H1 (cell line): ENCODE measurements around the gene GDPD4. TPM values are rescaled to one million over a fixed set of nuclear protein-coding genes. Genes with fewer than 3 reads are reported as not detected.

Experiments
- CTCF ChIA-PET: fragments of 300-600 bp; sonication (Branson Sonifier 250); formaldehyde crosslinking; loops from one replicate; lab custom pipeline; 2021; ENCODE audit not compliant: partially characterized antibody; lab: Charles Lee
- POLR2A ChIA-PET: fragments of 300-600 bp; sonication (Branson Sonifier 250); formaldehyde crosslinking; loops from one replicate; lab custom pipeline; 2021; ENCODE audit warnings: inconsistent platforms; ENCODE audit not compliant: partially characterized antibody; lab: Charles Lee
- DNase-seq, 2 experiments: peaks; one replicate each; pipeline versions ENCODE4 v3.0.0 to v3.0.0-alpha.2; 2010 to 2022; ENCODE audit warnings: low spot score in 2 of 2, low read depth in 1 of 2, mixed read lengths in 1 of 2
- FAIRE-seq: peaks from 2 replicates; lab custom pipeline; 2011; peaks lifted over from hg19 to GRCh38; lab: Jason Lieb, UNC
- H2AFZ ChIP-seq: 2 replicates; pipeline ENCODE4 v1.8.1; 2012; ENCODE audit warnings: low read length, inconsistent platforms
- H2AK5ac ChIP-seq: 2 replicates; pipeline ENCODE4 v1.6.1; 2013; ENCODE audit warnings: low read depth, low read length
- H2BK120ac ChIP-seq: replicated peaks from 2 replicates; pipeline ENCODE3; 2013; ENCODE audit warnings: low read depth, low read length, inconsistent platforms
- H2BK12ac ChIP-seq: 2 replicates; pipeline ENCODE4 v1.6.1; 2013; ENCODE audit warnings: low read depth, low read length
- H2BK15ac ChIP-seq: 2 replicates; pipeline ENCODE4 v1.6.1; 2013; ENCODE audit warnings: low read length
- H2BK20ac ChIP-seq: 2 replicates; pipeline ENCODE4 v1.6.1; 2013; ENCODE audit warnings: low read length
- H2BK5ac ChIP-seq: 2 replicates; pipeline ENCODE4 v1.6.1; 2013; ENCODE audit warnings: low read depth, low read length
- H3K14ac ChIP-seq: 2 replicates; pipeline ENCODE4 v1.6.1; 2013; ENCODE audit warnings: inconsistent platforms; ENCODE audit not compliant: insufficient read length
- H3K18ac ChIP-seq: 2 replicates; pipeline ENCODE4 v1.6.1; 2013; ENCODE audit warnings: low read length; ENCODE audit errors: extremely low read depth
- H3K23ac ChIP-seq: 2 replicates; pipeline ENCODE4 v1.6.1; 2013; ENCODE audit warnings: inconsistent platforms; ENCODE audit not compliant: insufficient read length
- H3K23me2 ChIP-seq: 2 replicates; pipeline ENCODE4 v1.6.1; 2013; ENCODE audit warnings: low read depth, low read length
- H3K27ac ChIP-seq: 2 replicates; pipeline ENCODE4 v1.6.1; 2011; ENCODE audit warnings: low read depth, low read length, inconsistent platforms
- H3K27me3 ChIP-seq, 4 experiments: replicated peaks in 1 of 4; 1 replicate in 1 of 4; 2 replicates in 3 of 4; pipeline versions ENCODE4 v1.6.1 to v1.8.1; 2011 to 2013; ENCODE audit warnings: low read length in 3 of 4, mild to moderate bottlenecking in 3 of 4, inconsistent platforms in 2 of 4, mixed read lengths in 2 of 4, moderate library complexity in 1 of 4; ENCODE audit not compliant: control insufficient read depth in 3 of 4, insufficient read depth in 3 of 4; ENCODE audit errors: extremely low read depth in 1 of 4
- H3K36me3 ChIP-seq, 4 experiments: 2 replicates each; pipeline versions ENCODE4 v1.6.1 to v1.8.1; 2011 to 2013; ENCODE audit warnings: mild to moderate bottlenecking in 4 of 4, low read length in 3 of 4, moderate library complexity in 2 of 4, control low read depth in 1 of 4, inconsistent platforms in 1 of 4; ENCODE audit not compliant: insufficient read depth in 4 of 4, control insufficient read depth in 2 of 4
- H3K4ac ChIP-seq: replicated peaks from 2 replicates; pipeline ENCODE3; 2013; ENCODE audit warnings: low read length, low read depth, mixed read lengths, inconsistent platforms; ENCODE audit not compliant: insufficient read length
- H3K4me1 ChIP-seq, 4 experiments: replicated peaks in 1 of 4; 1 replicate in 1 of 4; 2 replicates in 3 of 4; pipeline versions ENCODE4 v1.6.1 to v1.8.1; 2011 to 2013; ENCODE audit warnings: low read length in 3 of 4, inconsistent platforms in 2 of 4, mixed read lengths in 1 of 4; ENCODE audit not compliant: insufficient read depth in 4 of 4, control insufficient read depth in 3 of 4
- H3K4me2 ChIP-seq, 2 experiments: 2 replicates each; pipeline versions ENCODE4 v1.6.1 to v1.8.1; 2011 to 2013; ENCODE audit warnings: low read depth in 2 of 2, low read length in 2 of 2, control low read depth in 1 of 2, inconsistent platforms in 1 of 2, mild to moderate bottlenecking in 1 of 2; ENCODE audit not compliant: insufficient read depth in 1 of 2
- H3K4me3 ChIP-seq, 4 experiments: fragments of 200-600, 300-600 bp in 1 of 4; sonication (generic), shearing (Covaris generic), sonication (Bioruptor Twin) in 1 of 4; 2 replicates each; pipeline versions ENCODE4 v1.5.1 to v1.8.1; 2011 to 2016; ENCODE audit warnings: low read length in 4 of 4, low read depth in 3 of 4, control low read depth in 2 of 4, inconsistent platforms in 2 of 4, mild to moderate bottlenecking in 2 of 4, mixed read lengths in 1 of 4, moderate library complexity in 1 of 4; ENCODE audit not compliant: insufficient read depth in 2 of 4; ENCODE audit errors: extremely low read depth in 1 of 4
- H3K56ac ChIP-seq: replicated peaks from 2 replicates; pipeline ENCODE3; 2013; ENCODE audit warnings: low read depth, mild to moderate bottlenecking, mixed read lengths, low read length, inconsistent platforms; ENCODE audit not compliant: insufficient read length
- H3K79me1 ChIP-seq: 2 replicates; pipeline ENCODE4 v1.6.1; 2013; ENCODE audit warnings: low read depth, low read length, control low read depth
- H3K79me2 ChIP-seq, 2 experiments: 2 replicates each; pipeline versions ENCODE4 v1.6.1 to v1.8.1; 2012 to 2013; ENCODE audit warnings: low read length in 2 of 2, mild to moderate bottlenecking in 2 of 2, inconsistent platforms in 1 of 2; ENCODE audit not compliant: insufficient read depth in 2 of 2, control insufficient read depth in 1 of 2
- H3K9ac ChIP-seq, 4 experiments: replicated peaks in 1 of 4; 1 replicate in 1 of 4; 2 replicates in 3 of 4; pipeline versions ENCODE4 v1.6.1 to v1.8.1; 2011 to 2013; ENCODE audit warnings: low read depth in 3 of 4, low read length in 3 of 4, control low read depth in 2 of 4, mild to moderate bottlenecking in 2 of 4, moderate library complexity in 2 of 4, inconsistent platforms in 1 of 4; ENCODE audit errors: extremely low read depth in 1 of 4
- H3K9me3 ChIP-seq, 2 experiments: 2 replicates each; pipeline versions ENCODE4 v1.6.1 to v1.8.1; 2012 to 2013; ENCODE audit warnings: mild to moderate bottlenecking in 2 of 2, moderate library complexity in 2 of 2, control low read depth in 1 of 2, inconsistent platforms in 1 of 2, low read depth in 1 of 2, low read length in 1 of 2, mixed read lengths in 1 of 2; ENCODE audit not compliant: insufficient read depth in 2 of 2
- H4K20me1 ChIP-seq, 2 experiments: replicated peaks in 1 of 2; 2 replicates each; pipeline versions ENCODE3 to v1.8.1; 2011 to 2013; ENCODE audit warnings: inconsistent platforms in 2 of 2, low read length in 2 of 2, mild to moderate bottlenecking in 1 of 2; ENCODE audit not compliant: insufficient read depth in 2 of 2, control insufficient read depth in 1 of 2
- H4K5ac ChIP-seq: 2 replicates; pipeline ENCODE4 v1.6.1; 2013; ENCODE audit warnings: low read length, low read depth, mixed read lengths, inconsistent platforms; ENCODE audit not compliant: insufficient read length
- H4K8ac ChIP-seq: 2 replicates; pipeline ENCODE4 v1.8.0; 2013; ENCODE audit warnings: mild to moderate bottlenecking, moderate library complexity, low read length, inconsistent platforms; ENCODE audit not compliant: insufficient read depth; ENCODE audit errors: extremely low read depth
- H4K91ac ChIP-seq: replicated peaks from 2 replicates; pipeline ENCODE3; 2013; ENCODE audit warnings: low read length, mixed read lengths, inconsistent platforms; ENCODE audit not compliant: insufficient read length
- ASH2L ChIP-seq: fragments of 200-600, 300-600 bp; sonication (generic); IDR thresholded peaks from one replicate; pipeline ENCODE4 v1.7.1; 2017; ENCODE audit warnings: low read length
- BRCA1 ChIP-seq: IDR thresholded peaks from 2 replicates; pipeline ENCODE4 v1.6.1; 2012; ENCODE audit warnings: low read depth, low read length, improper control_type of control experiment
- CBX5 ChIP-seq: fragments of 300-800, 300-1000 bp; sonication (generic); IDR thresholded peaks from 2 replicates; pipeline ENCODE4 v1.7.1; 2016; ENCODE audit warnings: antibody characterized with exemption, low read length, low read depth
- CHD2 ChIP-seq: IDR thresholded peaks from 2 replicates; pipeline ENCODE4 v1.6.1; 2012; ENCODE audit warnings: low read length, improper control_type of control experiment
- EP300 ChIP-seq, 2 experiments: IDR thresholded peaks; 1 replicate in 1 of 2; 2 replicates in 1 of 2; pipeline ENCODE4 v1.6.1; 2011 to 2012; ENCODE audit warnings: low read depth in 2 of 2, low read length in 2 of 2, mild to moderate bottlenecking in 2 of 2, borderline replicate concordance in 1 of 2, inconsistent platforms in 1 of 2, moderate library complexity in 1 of 2
- FOSL1 ChIP-seq: IDR thresholded peaks from 2 replicates; pipeline ENCODE4 v1.6.1; 2011; ENCODE audit warnings: mild to moderate bottlenecking, low read depth, low read length, moderate library complexity; ENCODE audit not compliant: insufficient read depth
- POLR2AphosphoS5 ChIP-seq: IDR thresholded peaks from 2 replicates; pipeline ENCODE4 v1.6.1; 2011; ENCODE audit warnings: low read depth, low read length
- POU5F1 ChIP-seq: IDR thresholded peaks from 2 replicates; pipeline ENCODE4 v1.6.1; 2011; ENCODE audit warnings: low read depth, mild to moderate bottlenecking, low read length, moderate library complexity
- RAD21 ChIP-seq, 2 experiments: IDR thresholded peaks in 1 of 2; conservative IDR thresholded peaks in 1 of 2; 2 replicates each; pipeline ENCODE4 v1.6.1; 2011; ENCODE audit warnings: low read depth in 2 of 2, low read length in 2 of 2, improper control_type of control experiment in 1 of 2, inconsistent platforms in 1 of 2, mild to moderate bottlenecking in 1 of 2, moderate library complexity in 1 of 2
- RBBP5 ChIP-seq: IDR thresholded peaks from 2 replicates; pipeline ENCODE4 v1.7.1; 2012; ENCODE audit warnings: low read depth, mild to moderate bottlenecking, inconsistent platforms, low read length, moderate library complexity, borderline replicate concordance
- SIRT6 ChIP-seq: IDR thresholded peaks from one replicate; pipeline ENCODE4 v1.7.1; 2012; ENCODE audit warnings: low read length, inconsistent platforms
- TEAD4 ChIP-seq: IDR thresholded peaks from 2 replicates; pipeline ENCODE4 v1.6.1; 2012; ENCODE audit warnings: low read depth, low read length, inconsistent platforms, mixed read lengths
- USF2 ChIP-seq: IDR thresholded peaks from 2 replicates; pipeline ENCODE4 v1.6.1; 2011; ENCODE audit warnings: low read length, improper control_type of control experiment
- WGBS, 2 experiments: shearing (Covaris generic) in 1 of 2; methylation state at CpG; one replicate each; pipeline versions ENCODE4 v1.1.6 to v1.1.7; 2013 to 2015; ENCODE audit warnings: low lambda C conversion rate in 2 of 2, mixed read lengths in 2 of 2, inconsistent platforms in 1 of 2, low coverage in 1 of 2, missing lambda C conversion rate in 1 of 2; ENCODE audit not compliant: insufficient replicate concordance in 2 of 2, insufficient coverage in 1 of 2, insufficient read length in 1 of 2; ENCODE audit errors: extremely low coverage in 1 of 2, missing lambda C conversion rate in 1 of 2; 5-methylcytosine and 5-hydroxymethylcytosine counted together
- polyA plus RNA-seq, 7 experiments: library from polyadenylated mRNA; depleted of rRNA in 3 of 7; stranded (reverse) in 5 of 7; unstranded in 2 of 7; fragments of >200 nt in 5 of 7; fragments of 200-250 nt in 2 of 7; gene quantifications; 1 replicate in 5 of 7; 2 replicates in 1 of 7; 4 replicates in 1 of 7; pipeline versions ENCODE4 v1.2.1 to v1.2.3, GENCODE V29; 2011 to 2013; ENCODE audit warnings: missing spikeins in 2 of 7, mixed read lengths in 2 of 7
- total RNA-seq: library from RNA; stranded (reverse); fragmentation: NEBNext Ultra II Directional; extraction: Animal tissue kit (Norgen Biotek cat#: 25700); gene quantifications from 2 replicates; pipeline ENCODE4 v1.2.1, GENCODE V29; 2021

GDPD4 gene
- total and polyA plus RNA-seq, 2 of the 8 experiments (the other 6 are each of a cell fraction or from before 2014, with no cell fraction given), result not detected

GRCh38 chr11:77266766-77267165 is 34.7 kb downstream of the GDPD4 start:
- ChIA-PET POLR2A (no interaction called here), CTCF (interaction anchor here (0.8 to 0.9 kb wide), 3 partner anchors 18 to 114 kb away, joined by 3 read pairs; no protein-coding TSS in a partner anchor)
- Histone ChIP-seq H3K9me3 (0 out of 4 replicates have a peak, but pooled peaks cover 0 to 3% of the 10 kb centered on the region in 2 experiments), H3K23ac (no peak overlapping the region), H2BK12ac (no peak overlapping the region), H3K18ac (no peak overlapping the region), H3K4me2 (no peak overlapping the region), H2AFZ (no peak overlapping the region), H4K91ac (no peak overlapping the region), H2BK120ac (no peak overlapping the region), H4K20me1 (no peaks in the 10 kb centered on the region), H3K79me2 (no peaks in the 10 kb centered on the region), H2BK20ac (no peak overlapping the region), H2BK5ac (no peak overlapping the region), H4K5ac (no peak overlapping the region), H4K8ac (no peak overlapping the region), H3K36me3 (no peaks in the 10 kb centered on the region), H2BK15ac (no peak overlapping the region), H3K14ac (no peak overlapping the region), H2AK5ac (no peak overlapping the region), H3K4ac (no peak overlapping the region), H3K27me3 (no peaks in the 10 kb centered on the region), H3K4me1 (no peaks in the 10 kb centered on the region)
- no peak for FAIRE-seq
- no peak for DNase-seq
- WGBS, 2 experiments, result 100% methylated on average over 1 of the region's 1 CpG; no CpG with 5 or more reads in 1 of the 2 experiments
- TF ChIP-seq FOSL1 (no peak), TEAD4 (no peak), EP300 (IDR thresholded peaks at IDR 0.05; ENCODE audit: borderline replicate concordance in 1 of 2, low read depth in 2 of 2, low read length in 2 of 2) (no peak), USF2 (no peak), BRCA1 (no peak), ASH2L (no peak), SIRT6 (no peak), POLR2AphosphoS5 (no peak), RBBP5 (no peak), CBX5 (no peak), RAD21 (IDR thresholded peaks at IDR 0.05 in 1 of 2, conservative IDR thresholded peaks at IDR 0.05 in 1 of 2; ENCODE audit: low read depth in 2 of 2, low read length in 2 of 2) (no peak), POU5F1 (no peak), CHD2 (no peak)
- TF ChIP-seq, all 59 proteins: peak for 0
- H3K56ac ChIP-seq, result no peak overlapping the region
- no peak overlapping the region for H3K9ac ChIP-seq
- H3K23me2 ChIP-seq, result no peaks in the 10 kb centered on the region
- no peak overlapping the region for H3K27ac ChIP-seq
- no peak overlapping the region for H3K4me3 ChIP-seq
- no peaks in the 10 kb centered on the region for H3K79me1 ChIP-seq
